NB4 (cell line): ENCODE measurements around the gene TMEM63C.
"Not testable (repeated sequence)": the region's sequence is repeated elsewhere in the genome, so short reads cannot be mapped to it uniquely, and the experiment has no call there.

Experiments used
- MYC ChIP-seq: IDR thresholded peaks from 2 replicates; pipeline ENCODE4 v1.6.1; 2011; ENCODE audit warnings: low read depth, low read length
- POLR2A ChIP-seq: IDR thresholded peaks from 2 replicates; pipeline ENCODE4 v1.6.1; 2011; ENCODE audit warnings: mild to moderate bottlenecking; ENCODE audit not compliant: insufficient read length; ENCODE audit errors: extremely low read depth
- TF ChIP-seq, protein P1 (sequence below): IDR thresholded peaks from one replicate; pipeline ENCODE4 v1.5.1; 2012; ENCODE audit warnings: low read depth, low read length
- TF ChIP-seq, protein P2 (sequence below): IDR thresholded peaks from 2 replicates; pipeline ENCODE4 v1.6.1; 2011; ENCODE audit warnings: low read depth, low read length

DNA sequence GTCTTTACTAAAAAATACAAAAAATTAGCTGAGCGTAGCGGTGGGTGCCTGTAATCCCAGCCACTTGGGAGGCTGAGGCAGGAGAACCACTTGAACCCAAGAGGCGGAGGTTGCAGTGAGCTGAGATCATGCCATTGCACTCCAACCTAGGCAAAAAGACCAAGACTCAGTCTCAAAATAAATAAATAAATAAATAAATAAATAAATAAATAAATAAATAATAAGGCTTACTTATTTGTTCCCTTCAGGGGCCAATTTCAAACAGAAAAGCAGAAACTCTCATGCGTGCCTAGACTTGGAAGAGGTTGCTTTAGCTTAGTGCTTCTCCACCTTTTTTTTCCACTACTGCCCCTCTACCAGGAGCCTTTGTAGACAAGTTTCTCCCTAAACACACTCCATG is 99.3 kb downstream of the TMEM63C start:
- TF ChIP-seq, protein P1, sequence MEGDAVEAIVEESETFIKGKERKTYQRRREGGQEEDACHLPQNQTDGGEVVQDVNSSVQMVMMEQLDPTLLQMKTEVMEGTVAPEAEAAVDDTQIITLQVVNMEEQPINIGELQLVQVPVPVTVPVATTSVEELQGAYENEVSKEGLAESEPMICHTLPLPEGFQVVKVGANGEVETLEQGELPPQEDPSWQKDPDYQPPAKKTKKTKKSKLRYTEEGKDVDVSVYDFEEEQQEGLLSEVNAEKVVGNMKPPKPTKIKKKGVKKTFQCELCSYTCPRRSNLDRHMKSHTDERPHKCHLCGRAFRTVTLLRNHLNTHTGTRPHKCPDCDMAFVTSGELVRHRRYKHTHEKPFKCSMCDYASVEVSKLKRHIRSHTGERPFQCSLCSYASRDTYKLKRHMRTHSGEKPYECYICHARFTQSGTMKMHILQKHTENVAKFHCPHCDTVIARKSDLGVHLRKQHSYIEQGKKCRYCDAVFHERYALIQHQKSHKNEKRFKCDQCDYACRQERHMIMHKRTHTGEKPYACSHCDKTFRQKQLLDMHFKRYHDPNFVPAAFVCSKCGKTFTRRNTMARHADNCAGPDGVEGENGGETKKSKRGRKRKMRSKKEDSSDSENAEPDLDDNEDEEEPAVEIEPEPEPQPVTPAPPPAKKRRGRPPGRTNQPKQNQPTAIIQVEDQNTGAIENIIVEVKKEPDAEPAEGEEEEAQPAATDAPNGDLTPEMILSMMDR: not testable (repeated sequence)
- TF ChIP-seq, protein P2, sequence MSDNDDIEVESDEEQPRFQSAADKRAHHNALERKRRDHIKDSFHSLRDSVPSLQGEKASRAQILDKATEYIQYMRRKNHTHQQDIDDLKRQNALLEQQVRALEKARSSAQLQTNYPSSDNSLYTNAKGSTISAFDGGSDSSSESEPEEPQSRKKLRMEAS: not testable (repeated sequence)
- not testable (repeated sequence) for TF ChIP-seq POLR2A, MYC
